Left cardiac atrium (tissue), 4 donors: ENCODE results near the gene AQP6. TPM values are rescaled to one million over a fixed set of nuclear protein-coding genes. Genes with fewer than 3 reads are reported as not detected.
"Not testable (repeated sequence)": the region's sequence is repeated elsewhere in the genome, so short reads cannot be mapped to it uniquely, and the experiment has no call there.

Experiments
- ATAC-seq, 2 donors: fragments of 200-7000 bp; cut with Tn5 transposase; one replicate each; pipeline ENCODE4 v1.9.1; 2020; ENCODE audit warnings: mild to moderate bottlenecking in 2 of 2, moderate library complexity in 2 of 2
- DNase-seq: peaks from one replicate; pipeline ENCODE4 v3.0.0-alpha.2; 2020
- intact Hi-C, 2 donors: fragments of 100-400 bp; cut with DNase I; formaldehyde crosslinking; loops; one replicate each; pipeline versions ENCODE4 v1.14.1 to v1.15.1; 2022 to 2023
- total RNA-seq, 2 donors: library from RNA; stranded (reverse); fragmentation: NEBNext Ultra II Directional; extraction: Animal tissue kit (Norgen Biotek cat#: 25700); gene quantifications; one replicate each; pipeline ENCODE4 v1.2.1, GENCODE V29; 2021
- donor health status: DM: no; HTN: yes; CAD: no.
- donor health status: DM: no; HTN: yes; CAD: no; lungs with severe emphysema.
- donor health status: DM: yes; HTN: yes; CAD: no.
- donor health status: Dilated cardiomyopathy.

Gene AQP6
- total RNA-seq, 2 donors from 2014 or later, result 0.13 to 0.77 TPM

DNA sequence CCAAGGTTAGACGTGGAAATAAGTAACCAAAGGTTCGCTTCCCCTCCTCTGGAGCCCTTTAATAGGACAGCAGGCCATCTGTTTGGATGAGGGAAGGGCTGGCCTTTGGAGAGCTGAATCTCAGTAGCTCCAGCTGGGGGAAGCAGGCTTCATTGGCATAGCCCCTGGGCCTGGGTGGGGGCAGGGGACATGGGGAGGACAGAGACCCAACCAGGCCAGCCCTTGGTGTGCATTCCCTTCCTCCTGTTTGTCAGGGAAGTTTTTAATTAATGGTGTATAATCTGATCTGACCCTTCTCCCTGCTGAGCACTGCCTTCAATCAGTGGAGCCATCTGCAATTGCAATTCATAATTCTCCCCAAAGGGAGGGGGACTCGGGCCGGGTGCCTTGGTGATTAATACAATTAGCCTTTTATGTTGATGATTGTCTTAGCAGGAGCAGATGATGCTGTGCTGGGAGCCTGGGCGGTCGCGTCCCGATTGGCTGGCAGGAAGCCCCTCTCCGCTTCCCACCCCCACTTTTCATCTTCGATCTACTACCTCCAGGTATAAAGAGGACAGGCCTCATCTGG, 6.4 kb downstream of the AQP6 start:
- no peak for ATAC-seq
- intact Hi-C loops, result loop anchor here in 1 of 2 donors (10.0 kb wide), 1 partner anchor 206 kb away; no protein-coding TSS in a partner anchor

DNA sequence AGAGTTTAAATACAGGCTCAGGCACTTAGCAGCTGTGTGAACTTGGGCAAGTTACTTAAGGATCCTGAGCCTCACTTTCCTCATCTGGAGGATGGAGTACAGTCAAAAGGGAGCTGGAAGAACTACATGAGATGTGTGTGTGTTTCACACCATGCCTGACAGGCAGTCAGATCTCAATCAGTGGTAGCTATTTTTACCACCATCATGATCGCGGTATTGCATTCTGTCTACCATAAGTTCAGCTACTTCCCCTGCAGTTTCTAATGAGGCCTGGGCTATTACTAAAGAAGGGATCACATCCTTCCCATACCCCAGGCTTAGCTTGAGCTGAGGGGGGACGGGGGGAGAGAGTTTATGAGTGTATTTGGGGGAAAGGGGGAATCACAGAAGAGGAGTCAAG, 7.0 kb downstream of the AQP6 start:
- no peak for ATAC-seq
- intact Hi-C loops, result loop anchor here in 1 of 2 donors (10.0 kb wide), 1 partner anchor 205 kb away; no protein-coding TSS in a partner anchor
- no peak for DNase-seq

More for the DNA sequence above, 6.4 kb downstream of the AQP6 start:
- DNase-seq, result no peak

DNA sequence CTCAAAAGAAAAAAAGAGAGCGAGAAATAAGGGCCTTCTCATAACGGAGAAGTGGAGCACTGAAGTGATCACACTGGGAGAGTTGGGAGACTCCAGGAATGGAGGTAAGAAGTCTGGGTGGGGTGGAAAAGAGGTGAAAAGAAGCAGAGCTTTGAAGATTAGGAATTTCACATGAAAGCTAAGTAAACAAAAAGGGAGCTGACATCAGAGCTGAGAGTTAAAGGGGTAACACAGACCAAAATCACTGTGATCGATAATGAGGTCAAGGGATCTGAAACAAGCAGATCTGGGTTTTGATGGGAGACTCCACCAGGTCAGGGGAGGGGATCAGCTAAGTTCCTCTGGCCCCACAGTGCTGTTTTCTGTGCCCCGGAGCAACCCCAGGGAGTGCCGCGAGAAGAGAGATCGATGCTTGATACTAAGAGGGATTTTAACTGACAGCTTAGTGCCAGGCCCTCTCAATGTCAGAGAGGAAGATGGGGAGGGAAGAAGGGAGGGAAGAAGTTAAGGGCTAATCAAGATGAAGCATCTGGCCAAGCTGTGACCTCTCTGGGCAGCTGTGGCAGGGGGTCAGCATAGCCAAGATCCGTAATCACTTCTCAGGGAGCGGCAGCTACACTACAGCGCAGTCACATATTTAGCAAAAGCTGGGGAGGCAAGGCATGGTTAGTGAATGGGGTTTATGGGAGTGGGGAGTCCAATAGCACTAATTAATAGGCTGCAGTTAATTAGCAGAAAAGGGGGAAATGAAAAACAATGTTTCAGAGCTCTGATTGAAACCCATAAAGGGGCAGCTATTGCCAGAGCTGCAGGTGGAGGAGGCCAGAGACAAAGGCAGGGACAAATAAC, 8.0 kb downstream of the AQP6 start:
- DNase-seq (no peak), ATAC-seq (no peak)
- intact Hi-C loops, result no loop called here

DNA sequence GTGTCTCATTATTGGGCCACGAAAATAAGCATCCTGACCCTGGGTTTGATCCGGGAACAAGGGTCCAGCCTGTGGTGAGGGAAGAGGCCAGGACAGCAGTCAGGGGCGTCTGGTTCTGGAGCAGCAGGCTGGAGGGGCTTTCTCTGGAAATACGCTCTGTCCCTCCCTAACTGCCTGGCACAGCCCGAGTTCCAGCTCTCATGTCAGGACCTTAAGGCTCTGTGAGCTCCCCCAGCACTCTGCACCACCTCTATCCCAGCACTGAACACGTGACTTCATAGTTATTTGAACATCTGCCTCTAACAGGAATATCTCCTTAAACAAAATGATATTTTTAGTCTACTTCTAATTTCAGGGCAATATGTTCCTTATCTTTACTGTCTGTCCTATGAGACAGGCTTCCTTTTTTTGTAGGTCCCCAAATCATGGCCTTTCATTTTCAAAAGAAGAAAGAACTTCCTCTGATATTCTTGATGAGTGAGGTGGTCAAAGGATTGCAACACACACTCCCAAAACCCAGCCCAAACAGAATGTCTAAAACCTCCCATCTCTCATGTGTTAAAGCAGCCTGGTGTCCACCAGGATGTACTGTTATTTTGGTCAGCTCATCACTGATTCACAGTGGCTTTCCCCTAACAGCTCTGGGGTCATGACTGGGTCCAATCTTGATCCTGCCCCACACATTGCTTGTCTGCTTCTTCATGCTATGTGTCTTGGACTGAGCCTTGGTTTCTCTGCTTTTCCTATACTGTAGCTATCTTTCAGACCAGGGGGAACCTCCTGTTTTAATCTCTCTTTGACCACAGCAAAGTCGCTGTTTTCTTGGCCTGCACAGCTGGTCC, 9.7 kb downstream of the AQP6 start:
- intact Hi-C loops, result no loop called here
- ATAC-seq (no peak), DNase-seq (no peak)

DNA sequence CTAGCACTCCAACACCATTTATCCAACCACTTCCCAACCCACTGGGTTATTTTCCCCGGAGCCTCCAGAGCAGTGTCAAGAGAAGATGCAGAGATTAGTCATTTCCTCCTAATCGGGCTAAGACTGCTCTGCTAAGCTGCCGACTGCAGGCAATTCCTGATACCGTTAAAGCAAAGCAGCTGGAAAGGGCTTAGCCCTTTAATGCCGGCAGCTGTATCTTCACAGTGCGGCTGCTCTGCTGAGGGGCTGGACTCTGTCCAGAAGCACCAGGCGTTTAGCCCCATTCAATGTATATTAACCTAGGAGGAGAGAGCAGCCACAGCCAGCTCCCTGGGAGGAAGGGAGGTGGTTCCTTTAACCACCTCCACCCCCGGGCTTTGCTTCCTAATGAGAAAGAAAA, 11.1 kb downstream of the AQP6 start:
- ATAC-seq, result peak; percentile 67 to 88
- no peak for DNase-seq
- intact Hi-C loops, result no loop called here

DNA sequence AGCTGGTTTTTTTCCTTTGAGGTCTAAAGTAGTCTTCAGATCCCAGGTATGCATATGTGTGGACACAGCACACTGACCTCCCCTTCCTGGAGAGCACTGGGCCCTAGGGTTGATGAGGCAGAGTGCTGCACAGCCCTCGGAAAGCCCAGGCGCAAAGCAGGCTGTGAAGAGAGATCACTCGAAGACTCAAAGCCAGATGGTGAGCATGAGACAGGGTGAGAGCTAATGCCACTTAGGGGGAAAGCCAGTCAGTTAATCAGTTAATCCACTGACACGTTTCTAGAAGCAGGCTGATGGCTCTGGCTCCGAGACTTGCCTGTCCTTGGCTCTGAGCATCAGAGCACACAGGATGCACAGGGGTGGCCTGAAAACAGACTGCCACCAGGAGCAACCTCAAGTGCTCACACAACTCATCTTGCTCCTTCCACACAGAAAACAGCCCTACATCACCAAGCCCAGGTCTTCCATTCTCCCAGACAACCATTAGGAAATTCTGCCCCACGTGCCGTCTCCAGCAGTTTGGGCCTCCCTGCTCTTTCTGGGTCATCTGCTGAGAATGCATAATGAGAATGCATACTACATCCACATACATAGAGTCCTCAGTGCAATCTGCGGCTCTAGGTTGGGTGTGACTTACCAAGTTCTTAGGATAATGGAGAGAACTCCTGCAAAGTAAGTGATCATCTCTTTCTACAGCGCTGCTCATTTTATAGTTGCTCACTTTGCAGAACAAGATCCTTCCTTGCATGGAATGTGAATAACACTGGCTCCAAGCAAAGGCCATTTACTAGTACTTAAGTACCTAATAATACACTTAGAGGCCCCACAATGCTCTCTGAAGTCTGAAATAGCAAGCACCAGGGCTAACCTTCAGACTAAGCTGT, 12.0 kb downstream of the AQP6 start:
- ATAC-seq (no peak), DNase-seq (no peak)

DNA sequence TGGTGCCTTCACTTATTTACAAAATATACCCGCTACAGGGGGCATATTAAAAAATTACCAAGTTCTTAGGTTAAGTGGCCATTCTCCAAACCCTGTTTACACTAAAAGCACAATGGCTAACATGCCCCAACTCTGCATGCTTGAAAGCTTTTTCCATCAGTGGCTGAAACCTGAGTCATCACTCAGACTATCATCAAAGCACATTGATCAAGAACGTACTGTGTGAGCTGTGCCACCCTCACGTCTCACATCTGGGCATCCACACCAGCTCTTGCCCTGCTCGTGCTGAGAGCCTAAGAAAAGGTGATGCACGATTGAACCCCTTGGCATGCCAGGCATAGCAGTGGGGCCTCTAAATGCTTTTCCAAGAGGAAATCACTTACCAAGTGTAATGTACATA, 13.2 kb downstream of the AQP6 start:
- ATAC-seq (no peak), DNase-seq (no peak)
- intact Hi-C loops, result no loop called here

More for the DNA sequence above, 12.0 kb downstream of the AQP6 start:
- intact Hi-C loops, result no loop called here

DNA sequence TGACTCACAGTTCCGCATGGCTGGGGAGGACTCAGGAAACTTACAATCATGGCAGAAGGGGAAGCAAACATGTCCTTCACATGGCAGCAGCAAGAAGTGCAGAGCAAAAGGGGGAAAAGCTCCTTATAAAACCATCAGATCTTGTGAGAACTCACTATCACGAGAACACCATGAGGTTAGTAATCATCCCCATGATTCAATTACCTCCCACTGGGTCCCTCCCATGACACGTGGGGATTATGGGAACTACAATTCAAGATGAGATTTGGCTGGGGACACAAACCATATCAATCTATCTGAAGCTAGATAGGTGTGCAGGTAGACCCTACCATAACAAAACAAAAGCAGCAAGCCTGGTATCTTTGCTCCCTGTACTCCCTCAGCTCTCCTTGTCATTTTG, 13.7 kb downstream of the AQP6 start:
- intact Hi-C loops, ATAC-seq, DNase-seq: not testable (repeated sequence)

DNA sequence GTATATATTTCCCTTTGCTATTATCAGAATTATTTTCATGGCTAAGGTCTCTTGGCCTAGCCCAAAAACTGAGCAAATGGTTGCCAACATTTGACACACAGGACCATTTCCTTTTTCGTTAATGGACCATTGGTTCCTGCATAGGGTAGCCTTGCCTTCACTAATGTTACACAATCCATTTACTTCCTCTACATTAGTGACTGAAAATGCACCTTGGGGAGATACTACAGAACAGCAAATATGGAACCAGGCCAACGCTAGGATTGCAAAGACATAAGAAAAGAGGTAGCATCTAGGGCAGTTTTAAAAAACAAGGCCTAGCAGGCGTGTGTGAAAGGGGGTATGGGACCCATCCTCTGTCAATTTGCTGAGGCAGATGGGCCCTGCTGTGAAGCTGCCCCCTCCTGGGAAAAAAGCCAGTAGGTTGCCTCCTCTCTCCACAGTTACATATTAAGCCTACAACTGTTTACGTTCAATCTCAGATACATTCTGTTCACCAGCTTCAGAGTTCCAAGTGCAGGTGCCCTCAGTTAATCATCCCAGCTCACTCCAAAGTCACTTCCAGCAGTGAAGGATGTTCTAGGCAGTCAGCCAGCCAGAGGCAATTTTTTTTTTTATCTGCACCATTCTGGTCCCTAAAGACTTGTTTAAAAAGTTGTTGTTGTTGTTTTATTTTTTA, 15.0 kb downstream of the AQP6 start:
- intact Hi-C loops, result no loop called here
- ATAC-seq (no peak), DNase-seq (no peak)

DNA sequence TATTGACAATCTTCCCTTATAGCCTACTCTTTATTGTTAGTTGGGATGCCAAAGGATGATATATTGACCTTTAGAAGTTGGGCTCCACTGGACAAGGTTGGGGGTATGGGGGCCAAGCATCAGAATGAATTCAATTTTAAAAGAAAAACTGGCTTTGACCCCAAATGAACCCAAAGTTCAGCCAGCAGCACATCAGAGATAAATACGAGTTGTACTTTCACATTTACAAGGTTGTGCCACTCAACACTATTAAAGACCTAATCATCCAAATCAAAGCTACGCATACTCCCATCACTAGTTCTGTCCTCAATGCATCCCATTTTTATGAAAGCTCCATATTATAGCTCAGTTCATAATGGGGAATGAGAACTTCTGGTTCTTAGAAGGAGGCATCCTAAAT, 16.7 kb downstream of the AQP6 start:
- intact Hi-C loops, ATAC-seq, DNase-seq: not testable (repeated sequence)

DNA sequence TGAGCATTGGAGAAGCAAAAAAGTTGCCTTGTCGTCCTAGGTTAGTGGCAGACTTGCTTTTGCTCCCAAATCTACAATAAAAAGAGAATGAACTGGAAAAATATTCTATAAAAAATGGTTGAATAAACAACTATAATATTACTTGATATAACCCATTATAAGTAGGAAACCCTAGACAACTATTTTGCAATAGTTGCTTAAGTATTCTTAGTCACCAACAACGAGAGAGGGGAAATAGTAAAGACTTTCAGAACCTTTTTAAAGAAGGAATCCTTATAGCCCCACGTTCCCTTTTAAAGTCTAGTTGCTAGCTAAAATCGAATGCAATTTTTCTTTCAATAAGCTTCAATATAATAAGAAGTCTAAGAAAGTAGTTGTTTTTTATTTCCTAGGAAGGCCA, 17.5 kb downstream of the AQP6 start:
- intact Hi-C loops, result no loop called here

DNA sequence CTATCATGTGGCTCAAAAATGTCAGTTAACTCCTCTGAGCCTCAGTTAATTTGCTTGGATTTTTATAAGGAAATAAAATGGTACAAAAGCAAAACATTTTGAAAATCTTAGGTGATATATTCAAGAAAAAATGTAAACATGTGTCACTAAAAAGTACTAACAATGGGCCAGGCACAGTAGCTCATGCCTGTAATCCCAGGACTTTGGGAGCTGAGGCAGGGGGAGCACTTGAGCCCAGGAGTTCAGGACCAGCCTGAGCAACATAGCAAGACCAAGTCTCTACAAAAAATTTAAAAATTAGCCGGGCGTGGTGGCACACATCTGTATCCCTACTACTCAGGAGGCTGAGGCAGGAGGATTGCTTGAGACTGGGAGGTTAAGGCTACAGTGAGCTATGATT, 25.7 kb downstream of the AQP6 start:
- intact Hi-C loops, result no loop called here
- ATAC-seq, result no peak
- DNase-seq, result no peak

More for the DNA sequence above, 17.5 kb downstream of the AQP6 start:
- DNase-seq, result no peak
- no peak for ATAC-seq

DNA sequence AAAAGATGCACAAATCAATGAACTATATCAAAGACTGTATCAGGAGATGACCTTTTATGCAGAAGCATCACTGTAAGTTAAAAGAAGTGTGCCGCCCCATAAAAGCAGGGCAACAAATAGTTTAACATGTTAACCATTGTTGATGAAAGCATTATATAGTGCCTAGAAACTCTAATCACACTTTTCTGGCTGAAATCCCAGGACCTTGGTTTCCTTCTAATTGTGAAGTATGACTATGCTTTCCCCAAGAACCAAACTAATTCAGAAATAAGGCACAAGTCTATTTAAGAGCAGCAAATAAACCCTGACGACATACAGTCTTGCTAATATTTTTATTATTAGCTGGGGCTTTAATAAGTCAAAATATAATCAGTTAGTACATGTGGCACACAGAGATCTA, 30.8 kb downstream of the AQP6 start:
- intact Hi-C loops, result no loop called here
- DNase-seq, result no peak
- no peak for ATAC-seq

DNA sequence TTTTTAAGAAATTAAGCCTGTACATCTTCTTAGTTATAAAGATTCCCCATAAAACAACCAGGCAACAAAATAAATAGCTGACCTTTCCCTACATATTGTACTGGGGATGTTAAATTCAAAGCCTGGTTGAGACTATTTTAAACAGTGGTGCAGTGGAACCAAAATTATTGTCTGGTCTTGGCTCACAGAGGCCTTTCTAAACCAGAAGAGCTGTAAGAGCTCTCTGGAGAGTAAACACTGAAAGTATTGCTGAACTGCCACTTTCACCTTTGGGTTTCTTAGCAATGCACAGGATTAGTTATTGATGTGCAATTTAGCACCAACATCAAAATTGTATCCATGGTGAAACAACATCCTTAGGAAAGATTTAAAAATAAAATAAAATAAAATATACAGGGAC, 31.9 kb downstream of the AQP6 start:
- ATAC-seq, result no peak
- no peak for DNase-seq
- intact Hi-C loops, result no loop called here

DNA sequence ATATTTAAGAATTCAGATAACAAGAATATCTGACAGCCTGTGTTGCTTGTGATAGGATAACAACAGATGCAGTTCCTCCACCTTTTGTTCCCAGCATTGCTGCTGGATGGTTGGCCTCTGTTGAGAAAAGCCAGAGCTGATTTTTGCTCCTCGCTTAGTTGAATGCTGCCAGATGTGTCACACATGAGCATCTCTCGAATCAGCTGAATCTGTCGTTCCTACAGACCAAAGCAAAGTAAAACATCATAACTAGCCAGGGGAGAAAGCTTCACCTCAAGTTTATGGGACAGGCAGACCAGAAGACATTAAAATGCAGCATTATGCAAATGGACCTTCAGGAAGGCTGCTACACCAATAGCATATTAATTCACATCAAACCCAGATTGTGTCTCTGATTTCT, 32.4 kb downstream of the AQP6 start:
- no peak for ATAC-seq
- DNase-seq, result no peak
- intact Hi-C loops, result no loop called here

DNA sequence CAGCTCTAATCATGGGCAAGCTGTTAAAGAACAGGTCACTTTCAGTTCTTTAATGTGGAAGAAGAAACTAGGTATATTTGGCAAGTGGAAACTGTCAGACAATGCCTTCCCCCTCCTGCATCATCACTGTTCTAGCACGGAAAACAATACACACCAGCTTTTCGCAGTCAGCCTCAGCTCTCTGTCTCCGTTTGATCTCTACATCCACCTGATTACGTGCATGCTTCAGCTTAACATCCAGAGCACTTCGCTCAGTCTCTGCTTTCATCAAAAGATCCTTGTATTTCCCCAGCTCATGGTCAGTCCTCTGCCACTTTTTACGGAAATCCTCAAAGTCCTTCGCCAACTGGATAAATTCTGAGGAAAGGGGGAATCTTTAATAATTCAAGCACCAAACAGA, 33.5 kb downstream of the AQP6 start:
- intact Hi-C loops, result no loop called here
- DNase-seq (no peak), ATAC-seq (no peak)

DNA sequence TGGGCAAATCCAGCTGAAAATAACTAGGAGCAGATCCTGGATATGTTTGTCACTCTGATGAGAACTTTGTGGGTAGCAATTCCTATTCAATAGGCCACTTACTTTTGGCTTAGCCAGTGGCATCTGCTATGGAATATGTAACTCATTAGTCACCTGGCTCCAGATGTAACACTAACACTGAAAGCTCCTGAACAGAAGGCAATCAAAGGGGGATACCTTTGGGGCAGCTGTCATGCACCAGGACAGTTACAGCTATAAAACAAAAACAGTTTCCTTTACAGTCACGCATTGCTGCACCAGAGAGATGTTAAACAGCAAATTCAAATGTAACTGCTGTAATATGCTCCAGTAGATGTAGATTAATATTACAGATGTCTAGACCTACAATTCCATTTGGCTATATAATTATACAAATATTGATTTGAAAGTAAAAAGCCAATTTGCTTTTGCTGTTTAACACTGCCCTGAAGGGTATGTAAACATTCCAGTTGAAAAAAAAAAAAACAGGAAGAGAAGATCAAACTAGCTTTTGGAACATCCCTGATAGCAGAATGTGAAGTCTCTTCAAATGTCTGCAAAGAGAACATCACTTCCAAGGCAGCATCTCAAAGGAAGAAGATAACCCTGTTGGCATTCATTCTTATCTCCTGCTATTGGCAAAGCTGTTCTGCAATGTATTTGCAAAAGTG, 34.2 kb downstream of the AQP6 start:
- intact Hi-C loops, result no loop called here
- ATAC-seq (no peak), DNase-seq (no peak)
